NCI-H1417 (cell line): ENCODE results near the gene NEDD1.

ENCODE experiments used
- DNase-seq, 3 experiments: peaks; one replicate each; lab custom pipeline; 2025; lab: John Stamatoyannopoulos, UW

The NEDD1 gene

GRCh38 chr12:96901175-96901574, 5.9 kb upstream of the NEDD1 start:
- DNase-seq = no peak

GRCh38 chr12:96902076-96902475, 5.0 kb upstream of the NEDD1 start:
- DNase-seq = no peak

GRCh38 chr12:96906498-96906848, 584 bp upstream of the NEDD1 start:
- DNase-seq = peak in 1 of 3 experiments; percentile 31

GRCh38 chr12:96907671-96908422, 790 bp downstream of the NEDD1 start:
- DNase-seq = peak; percentile 25 to 79 (median 68)

GRCh38 chr12:96908423-96908675, 1.3 kb downstream of the NEDD1 start:
- DNase-seq = no peak

- DNase-seq = peak in 1 of 3 experiments; percentile 16
These were observed 5.2 kb downstream of the NEDD1 start for GRCh38 chr12:96912261-96912660.

GRCh38 chr12:96912943-96913342, 5.9 kb downstream of the NEDD1 start:
- no peak for DNase-seq

GRCh38 chr12:96919510-96920210, 12.6 kb downstream of the NEDD1 start:
- no peak for DNase-seq

GRCh38 chr12:96948782-96949181, 41.7 kb downstream of the NEDD1 start:
- no peak for DNase-seq

- DNase-seq = no peak
These were observed 72.5 kb downstream of the NEDD1 start for GRCh38 chr12:96979532-96979931.

GRCh38 chr12:96980991-96981414, 73.9 kb downstream of the NEDD1 start:
- DNase-seq = peak in 2 of 3 experiments; percentile 18 to 56

GRCh38 chr12:96981911-96982310, 74.9 kb downstream of the NEDD1 start:
- DNase-seq = no peak

GRCh38 chr12:96982671-96983070, 75.6 kb downstream of the NEDD1 start:
- DNase-seq = no peak

- peak; percentile 45 to 90 (median 88) for DNase-seq
These were observed 78.7 kb downstream of the NEDD1 start for GRCh38 chr12:96985515-96986362.

GRCh38 chr12:96986883-96987523, 79.9 kb downstream of the NEDD1 start:
- DNase-seq = peak; percentile 63 to 94 (median 71)

GRCh38 chr12:96988919-96989318, 81.9 kb downstream of the NEDD1 start:
- DNase-seq = no peak

- DNase-seq = peak; percentile 17 to 57 (median 41)
These were observed 82.9 kb downstream of the NEDD1 start for GRCh38 chr12:96989916-96990315.

- DNase-seq = peak in 1 of 3 experiments; percentile 30
These were observed 87.8 kb downstream of the NEDD1 start for GRCh38 chr12:96994900-96995299.

GRCh38 chr12:96995861-96996260, 88.8 kb downstream of the NEDD1 start:
- no peak for DNase-seq

GRCh38 chr12:96997797-96998484, 90.9 kb downstream of the NEDD1 start:
- DNase-seq = no peak

- no peak for DNase-seq
These were observed 96.2 kb downstream of the NEDD1 start for GRCh38 chr12:97003276-97003675.
